ENCODE results near the gene TPCN1.
A peak's percentile ranks its signal among the peaks of the same experiment; 100 is the strongest.

TPCN1 gene

GRCh38 chr12:113292547-113292946 is 71.3 kb downstream of the TPCN1 start:
- no peak overlapping the region for H3K27ac ChIP-seq
- peaks cover 0 to 86% (median 6%) of the 10 kb centered on the region in 11 experiments; a peak in 12 of 22 replicates for H4K20me1 ChIP-seq
- H3K36me3 ChIP-seq: peaks cover 0 to 99% (median 0%) of the 10 kb centered on the region in 11 experiments; a peak in 6 of 22 replicates
- H3K27me3 ChIP-seq: 0 out of 22 replicates have a peak, but pooled peaks cover 0 to 5% (median 0%) of the 10 kb centered on the region in 11 experiments
- H3K4me2 ChIP-seq: no peak overlapping the region
- H3K9ac ChIP-seq: no peak overlapping the region
- no peaks in the 10 kb centered on the region for H3K9me3 ChIP-seq (replicated peaks in 1 of 11)
- H3K4me1 ChIP-seq: peaks cover 8 to 15% (median 13%) of the 10 kb centered on the region in 10 experiments
- no peak for TF ChIP-seq Cebpa-rat (IDR thresholded peaks at IDR 0.05)
- no peak overlapping the region for H3K4me3 ChIP-seq

GRCh38 chr12:113293100-113293499 is 71.8 kb downstream of the TPCN1 start:
- Histone ChIP-seq H3K4me2 (no peak overlapping the region), H3K27me3 (peaks cover 0 to 5% (median 0%) of the 10 kb centered on the region in 11 experiments; a peak in 1 of 22 replicates), H3K9ac (no peak overlapping the region), H4K20me1 (peaks cover 0 to 86% (median 6%) of the 10 kb centered on the region in 11 experiments; a peak in 14 of 22 replicates), H3K9me3 (replicated peaks in 1 of 11) (no peaks in the 10 kb centered on the region), H3K27ac (no peak overlapping the region), H3K4me3 (no peak overlapping the region), H3K4me1 (peaks cover 14 to 20% (median 18%) of the 10 kb centered on the region in 10 experiments), H3K36me3 (peaks cover 0 to 98% (median 0%) of the 10 kb centered on the region in 11 experiments; a peak in 6 of 22 replicates)
- no peak for TF ChIP-seq Cebpa-rat (IDR thresholded peaks at IDR 0.05)

- H3K9me3 ChIP-seq (replicated peaks in 1 of 11): no peaks in the 10 kb centered on the region
- peaks cover 0 to 5% (median 0%) of the 10 kb centered on the region in 11 experiments; a peak in 2 of 22 replicates for H3K27me3 ChIP-seq
- peaks cover 0 to 69% (median 0%) of the 10 kb centered on the region in 11 experiments; a peak in 6 of 22 replicates for H3K36me3 ChIP-seq
- no peak overlapping the region for H3K27ac ChIP-seq
- H3K9ac ChIP-seq: no peak overlapping the region
- peaks cover 0 to 83% (median 29%) of the 10 kb centered on the region in 11 experiments; a peak in 17 of 22 replicates for H4K20me1 ChIP-seq
- no peak overlapping the region for H3K4me3 ChIP-seq
- peaks cover 35 to 41% (median 38%) of the 10 kb centered on the region in 10 experiments for H3K4me1 ChIP-seq
- TF ChIP-seq Cebpa-rat (IDR thresholded peaks at IDR 0.05): no peak
- peak overlapping the region in 5 of 11 experiments; percentile 77 to 84 (median 82); a peak in 3 of 22 replicates for H3K4me2 ChIP-seq
These were observed 74.8 kb downstream of the TPCN1 start for GRCh38 chr12:113295886-113296556.

- H3K9me3 ChIP-seq (replicated peaks in 1 of 11): no peaks in the 10 kb centered on the region
- peak overlapping the region; percentile 69 to 84 (median 77); a peak in 19 of 22 replicates for H3K4me2 ChIP-seq
- H3K4me3 ChIP-seq: no peak overlapping the region
- no peak for TF ChIP-seq Cebpa-rat (IDR thresholded peaks at IDR 0.05)
- H3K4me1 ChIP-seq: peaks cover 35 to 41% (median 38%) of the 10 kb centered on the region in 10 experiments
- H4K20me1 ChIP-seq: peaks cover 0 to 76% (median 29%) of the 10 kb centered on the region in 11 experiments; a peak in 17 of 22 replicates
- no peak overlapping the region for H3K9ac ChIP-seq
- no peak overlapping the region for H3K27ac ChIP-seq
- H3K27me3 ChIP-seq: peaks cover 0 to 5% (median 0%) of the 10 kb centered on the region in 11 experiments; a peak in 3 of 22 replicates
- peaks cover 0 to 64% (median 0%) of the 10 kb centered on the region in 11 experiments; a peak in 6 of 22 replicates for H3K36me3 ChIP-seq
These were observed 75.4 kb downstream of the TPCN1 start for GRCh38 chr12:113296557-113297213.

GRCh38 chr12:113297214-113297587 is 75.9 kb downstream of the TPCN1 start:
- Histone ChIP-seq H3K4me1 (peaks cover 39 to 44% (median 42%) of the 10 kb centered on the region in 10 experiments), H4K20me1 (peaks cover 0 to 74% (median 29%) of the 10 kb centered on the region in 11 experiments; a peak in 17 of 22 replicates), H3K4me3 (no peak overlapping the region), H3K4me2 (peak overlapping the region; percentile 69 to 84 (median 77); a peak in 20 of 22 replicates), H3K27ac (no peak overlapping the region), H3K27me3 (peaks cover 0 to 5% (median 0%) of the 10 kb centered on the region in 11 experiments; a peak in 3 of 22 replicates), H3K9me3 (replicated peaks in 1 of 11) (no peaks in the 10 kb centered on the region), H3K36me3 (peaks cover 0 to 64% (median 0%) of the 10 kb centered on the region in 11 experiments; a peak in 6 of 22 replicates), H3K9ac (no peak overlapping the region)
- no peak for TF ChIP-seq Cebpa-rat (IDR thresholded peaks at IDR 0.05)

- no peak overlapping the region for H3K9ac ChIP-seq
- H3K27me3 ChIP-seq: peaks cover 0 to 5% (median 0%) of the 10 kb centered on the region in 11 experiments; a peak in 3 of 22 replicates
- peaks cover 0 to 64% (median 0%) of the 10 kb centered on the region in 11 experiments; a peak in 6 of 22 replicates for H3K36me3 ChIP-seq
- peak in 2 of 11 experiments; percentile 24 to 56; a peak in 1 of 22 replicates for TF ChIP-seq Cebpa-rat (IDR thresholded peaks at IDR 0.05)
- H3K4me3 ChIP-seq: no peak overlapping the region
- H3K9me3 ChIP-seq (replicated peaks in 1 of 11): no peaks in the 10 kb centered on the region
- H3K27ac ChIP-seq: no peak overlapping the region
- peaks cover 0 to 67% (median 29%) of the 10 kb centered on the region in 11 experiments; a peak in 17 of 22 replicates for H4K20me1 ChIP-seq
- peaks cover 46 to 50% (median 48%) of the 10 kb centered on the region in 10 experiments for H3K4me1 ChIP-seq
- peak overlapping the region; percentile 69 to 84 (median 77) for H3K4me2 ChIP-seq
These were observed 76.6 kb downstream of the TPCN1 start for GRCh38 chr12:113297621-113298471.

GRCh38 chr12:113298472-113298817 is 77.2 kb downstream of the TPCN1 start:
- Histone ChIP-seq H3K4me1 (peaks cover 46 to 56% (median 52%) of the 10 kb centered on the region in 10 experiments), H3K27ac (no peak overlapping the region), H3K9me3 (replicated peaks in 1 of 11) (no peaks in the 10 kb centered on the region), H3K9ac (no peak overlapping the region; a peak in 1 of 22 replicates), H4K20me1 (peaks cover 0 to 62% (median 29%) of the 10 kb centered on the region in 11 experiments; a peak in 16 of 22 replicates), H3K4me3 (no peak overlapping the region), H3K27me3 (peaks cover 0 to 5% (median 0%) of the 10 kb centered on the region in 11 experiments; a peak in 3 of 22 replicates), H3K4me2 (peak overlapping the region; percentile 69 to 84 (median 77)), H3K36me3 (peaks cover 0 to 59% (median 0%) of the 10 kb centered on the region in 11 experiments; a peak in 6 of 22 replicates)
- no peak for TF ChIP-seq Cebpa-rat (IDR thresholded peaks at IDR 0.05)

Measured in BLaER1 treated with 17β-estradiol and CSF1 and Interleukin-3, amounts not matched to agents 10 nM and 100 nM (cell line).